ENCODE measurements around the gene SLC35A2.
"Not testable (repeated sequence)": the region's sequence is repeated elsewhere in the genome, so short reads cannot be mapped to it uniquely, and the experiment has no call there.

The SLC35A2 gene

DNA sequence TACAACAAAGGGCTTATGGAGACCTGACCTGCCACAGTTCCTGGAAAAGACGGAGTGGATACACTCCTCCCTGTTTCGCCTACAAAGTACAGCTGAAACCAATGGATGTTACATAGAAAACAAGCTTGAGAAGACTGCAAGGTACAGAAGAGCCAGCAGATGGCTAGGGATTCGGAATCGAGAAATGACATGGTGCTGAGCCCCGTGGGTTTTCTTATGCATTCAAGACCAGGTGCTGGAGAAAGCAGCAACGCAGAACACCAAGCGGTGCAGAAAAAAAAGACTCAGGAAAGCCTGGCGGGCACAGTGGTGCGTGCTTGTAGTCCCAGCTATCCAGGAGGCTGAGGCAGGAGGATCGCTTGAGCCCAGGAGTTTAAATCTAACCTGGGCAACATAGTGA, 27.7 kb downstream of the SLC35A2 start:
- 83% methylated on average over 10 of the region's 10 CpGs for WGBS
- no peaks in the 10 kb centered on the region for H3K27me3 ChIP-seq (ENCODE audit: insufficient read depth, low read length)
- no peak overlapping the region for H3K9ac ChIP-seq (ENCODE audit: low read depth, low read length)
- no peaks in the 10 kb centered on the region for H3K9me3 ChIP-seq (ENCODE audit: insufficient read depth, low read depth, low read length)
- H3K27ac ChIP-seq (ENCODE audit: low read depth, low read length), result no peak overlapping the region
- no peaks in the 10 kb centered on the region for H3K4me1 ChIP-seq (ENCODE audit: insufficient read depth, low read length)
- no peaks in the 10 kb centered on the region for H3K36me3 ChIP-seq (ENCODE audit: insufficient read depth, low read length)
- H3K4me3 ChIP-seq (ENCODE audit: low read length), result no peak overlapping the region

DNA sequence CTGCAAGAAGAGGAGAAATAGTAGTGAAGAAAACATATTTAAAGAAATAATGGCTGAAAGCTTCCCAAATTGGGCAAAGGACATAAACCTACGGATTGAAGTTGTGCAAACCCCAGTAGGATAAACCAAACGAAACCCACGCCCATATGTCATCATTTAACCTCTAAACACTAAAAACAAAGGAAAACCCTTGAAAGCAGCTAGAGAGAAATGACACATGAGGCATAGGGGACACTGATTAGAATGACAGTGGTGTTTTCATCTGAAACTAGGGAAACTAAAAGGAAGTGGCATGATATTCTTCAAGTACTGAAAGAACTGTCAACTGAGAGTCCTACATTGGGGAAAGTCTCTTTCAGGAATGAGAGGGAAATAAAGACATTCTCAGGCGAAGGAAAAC, 34.5 kb downstream of the SLC35A2 start:
- not testable (repeated sequence) for H3K9me3 ChIP-seq (ENCODE audit: insufficient read depth, low read depth, low read length); H3K27ac ChIP-seq (ENCODE audit: low read depth, low read length); H3K4me1 ChIP-seq (ENCODE audit: insufficient read depth, low read length); H3K27me3 ChIP-seq (ENCODE audit: insufficient read depth, low read length); H3K36me3 ChIP-seq (ENCODE audit: insufficient read depth, low read length); H3K4me3 ChIP-seq (ENCODE audit: low read length); H3K9ac ChIP-seq (ENCODE audit: low read depth, low read length)
- WGBS, result 90% methylated on average over 2 of the region's 4 CpGs

DNA sequence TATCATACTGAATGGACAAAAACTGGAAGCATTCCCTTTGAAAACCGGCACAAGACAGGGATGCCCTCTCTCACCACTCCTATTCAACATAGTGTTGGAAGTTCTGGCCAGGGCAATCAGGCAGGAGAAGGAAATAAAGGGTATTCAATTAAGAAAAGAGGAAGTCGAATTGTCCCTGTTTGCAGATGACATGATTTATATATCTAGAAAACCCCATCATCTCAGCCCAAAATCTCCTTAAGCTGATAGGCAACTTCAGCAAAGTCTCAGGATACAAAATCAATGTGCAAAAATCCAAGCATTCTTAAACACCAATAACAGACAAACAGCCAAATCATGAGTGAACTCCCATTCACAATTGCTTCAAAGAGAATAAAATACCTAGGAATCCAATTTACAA, 39.4 kb downstream of the SLC35A2 start:
- H3K27me3 ChIP-seq (ENCODE audit: insufficient read depth, low read length); H3K27ac ChIP-seq (ENCODE audit: low read depth, low read length); H3K4me1 ChIP-seq (ENCODE audit: insufficient read depth, low read length); H3K4me3 ChIP-seq (ENCODE audit: low read length); H3K9me3 ChIP-seq (ENCODE audit: insufficient read depth, low read depth, low read length); H3K9ac ChIP-seq (ENCODE audit: low read depth, low read length); H3K36me3 ChIP-seq (ENCODE audit: insufficient read depth, low read length): not testable (repeated sequence)
- WGBS, result no CpG with 5 or more reads among the region's 2 CpGs

DNA sequence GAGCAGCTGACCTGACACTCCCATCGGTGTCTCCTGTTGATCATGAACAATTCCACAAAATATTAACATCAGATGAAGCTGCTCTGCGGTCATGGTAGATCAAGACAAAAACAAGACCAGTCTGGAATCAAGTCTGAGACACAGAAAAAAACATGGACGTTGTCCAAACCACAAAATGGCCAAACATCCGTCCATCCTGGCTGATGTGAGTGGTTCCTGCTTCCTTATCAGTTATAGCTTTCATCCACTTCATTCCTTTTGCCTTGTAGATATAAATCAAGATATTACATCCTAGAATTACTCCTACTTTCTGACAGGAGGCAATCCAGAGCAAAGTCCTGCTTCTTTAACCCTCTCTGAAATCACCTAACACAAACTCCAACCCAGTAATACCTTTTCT, 47.2 kb downstream of the SLC35A2 start:
- WGBS, result 84% methylated on average over 4 of the region's 4 CpGs
- no peak overlapping the region for H3K27ac ChIP-seq (ENCODE audit: low read depth, low read length)

DNA sequence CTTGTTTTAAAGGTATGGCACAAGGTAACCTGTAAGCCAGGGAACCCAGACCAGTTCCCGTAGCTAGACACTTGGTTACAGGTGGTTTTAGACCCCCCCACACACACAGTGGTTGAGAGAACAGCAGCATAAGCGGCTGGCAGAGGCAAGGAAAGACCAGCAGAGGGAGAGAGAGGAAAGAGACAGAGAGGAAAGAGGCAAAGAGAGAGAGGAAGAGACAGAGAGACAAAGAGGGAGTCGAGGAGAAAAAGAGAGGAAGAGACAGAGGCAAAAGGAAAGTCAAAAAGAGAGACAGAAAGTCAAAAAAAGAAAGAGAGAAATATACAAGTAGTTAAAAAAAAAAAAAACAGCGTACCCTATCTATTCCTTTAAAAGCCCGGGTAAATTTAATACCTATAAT, 56.5 kb downstream of the SLC35A2 start:
- Histone ChIP-seq H3K27me3 (ENCODE audit: insufficient read depth, low read length) (no peaks in the 10 kb centered on the region), H3K4me3 (ENCODE audit: low read length) (no peak overlapping the region), H3K9me3 (ENCODE audit: insufficient read depth, low read depth, low read length) (peaks cover 4% of the 10 kb centered on the region; the same call in 1 of the 2 replicates), H3K36me3 (ENCODE audit: insufficient read depth, low read length) (no peaks in the 10 kb centered on the region), H3K27ac (ENCODE audit: low read depth, low read length) (no peak overlapping the region), H3K4me1 (ENCODE audit: insufficient read depth, low read length) (no peaks in the 10 kb centered on the region), H3K9ac (ENCODE audit: low read depth, low read length) (no peak overlapping the region)
- WGBS, result 32% methylated on average over 2 of the region's 5 CpGs

More for the DNA sequence above, 47.2 kb downstream of the SLC35A2 start:
- Histone ChIP-seq H3K27me3 (ENCODE audit: insufficient read depth, low read length) (no peaks in the 10 kb centered on the region), H3K4me3 (ENCODE audit: low read length) (no peak overlapping the region), H3K36me3 (ENCODE audit: insufficient read depth, low read length) (no peaks in the 10 kb centered on the region), H3K4me1 (ENCODE audit: insufficient read depth, low read length) (no peaks in the 10 kb centered on the region), H3K9me3 (ENCODE audit: insufficient read depth, low read depth, low read length) (no peaks in the 10 kb centered on the region), H3K9ac (ENCODE audit: low read depth, low read length) (no peak overlapping the region)

DNA sequence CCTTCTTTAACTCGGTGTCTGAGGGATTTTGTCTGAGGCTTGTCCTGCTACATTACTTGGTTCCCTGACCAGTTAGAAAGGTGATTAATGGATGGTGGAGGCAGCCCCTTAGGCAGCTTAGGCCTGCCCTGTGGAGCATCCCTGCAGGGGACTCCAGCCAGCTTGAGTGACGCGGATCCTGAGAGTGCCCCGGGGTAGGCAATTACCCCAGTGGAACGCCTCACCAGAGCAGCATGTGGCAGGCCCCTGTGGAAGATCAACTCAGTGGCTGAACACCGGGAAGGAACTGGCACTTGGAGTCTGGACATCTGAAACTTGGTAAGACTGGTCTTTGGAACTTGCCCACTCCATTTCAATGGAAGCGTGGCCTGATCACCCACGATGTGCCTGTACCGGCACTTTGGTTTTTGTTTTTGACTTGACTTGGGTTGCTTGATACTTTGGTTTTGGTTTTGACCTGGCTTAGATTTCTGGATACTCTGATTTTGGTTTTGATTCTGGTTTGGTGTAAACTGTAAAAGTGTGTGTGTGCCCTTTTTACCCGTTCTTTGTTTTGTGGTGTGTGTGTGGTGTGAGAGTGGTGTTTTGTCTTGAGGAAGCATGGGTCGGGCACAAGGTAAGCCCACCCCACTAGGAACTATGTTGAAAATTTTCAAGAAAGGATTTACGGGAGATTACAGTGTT, 57.2 kb downstream of the SLC35A2 start:
- H3K36me3 ChIP-seq (ENCODE audit: insufficient read depth, low read length); H3K9me3 ChIP-seq (ENCODE audit: insufficient read depth, low read depth, low read length); H3K9ac ChIP-seq (ENCODE audit: low read depth, low read length); H3K4me3 ChIP-seq (ENCODE audit: low read length); H3K27me3 ChIP-seq (ENCODE audit: insufficient read depth, low read length); H3K4me1 ChIP-seq (ENCODE audit: insufficient read depth, low read length); H3K27ac ChIP-seq (ENCODE audit: low read depth, low read length): not testable (repeated sequence)
- WGBS, result 96% methylated on average over 11 of the region's 12 CpGs

DNA sequence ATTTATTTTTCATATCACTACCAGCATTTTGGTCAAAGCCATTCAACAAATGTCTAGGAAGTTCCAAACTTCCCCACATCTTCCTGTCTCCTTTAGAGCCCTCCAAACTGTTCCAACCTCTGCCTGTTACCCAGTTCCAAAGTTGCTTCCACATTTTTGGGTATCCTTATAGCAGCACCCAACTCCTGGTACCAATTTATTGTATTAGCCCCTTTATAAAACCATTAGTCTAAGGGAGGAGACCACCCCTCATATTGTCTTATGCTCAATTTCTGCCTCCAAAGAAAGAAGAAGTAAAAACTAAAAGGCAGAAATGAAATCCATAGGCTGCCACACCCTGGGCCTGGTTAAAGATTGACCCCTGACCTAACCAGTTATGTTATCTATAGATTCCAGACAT, 58.0 kb downstream of the SLC35A2 start:
- not testable (repeated sequence) for H3K9me3 ChIP-seq (ENCODE audit: insufficient read depth, low read depth, low read length)

More for the DNA sequence above, 58.0 kb downstream of the SLC35A2 start:
- not testable (repeated sequence) for H3K36me3 ChIP-seq (ENCODE audit: insufficient read depth, low read length); H3K9ac ChIP-seq (ENCODE audit: low read depth, low read length); H3K27ac ChIP-seq (ENCODE audit: low read depth, low read length); H3K4me3 ChIP-seq (ENCODE audit: low read length); H3K27me3 ChIP-seq (ENCODE audit: insufficient read depth, low read length); H3K4me1 ChIP-seq (ENCODE audit: insufficient read depth, low read length)

All from HUES64 (cell line).